NCI-H187 treated with DMSO at 0.1 percent for 48 hours (cell line): ENCODE measurements around the gene KL.

Experiments used
- DNase-seq: peaks from one replicate; lab custom pipeline; 2025; lab: John Stamatoyannopoulos, UW

Gene KL

DNA sequence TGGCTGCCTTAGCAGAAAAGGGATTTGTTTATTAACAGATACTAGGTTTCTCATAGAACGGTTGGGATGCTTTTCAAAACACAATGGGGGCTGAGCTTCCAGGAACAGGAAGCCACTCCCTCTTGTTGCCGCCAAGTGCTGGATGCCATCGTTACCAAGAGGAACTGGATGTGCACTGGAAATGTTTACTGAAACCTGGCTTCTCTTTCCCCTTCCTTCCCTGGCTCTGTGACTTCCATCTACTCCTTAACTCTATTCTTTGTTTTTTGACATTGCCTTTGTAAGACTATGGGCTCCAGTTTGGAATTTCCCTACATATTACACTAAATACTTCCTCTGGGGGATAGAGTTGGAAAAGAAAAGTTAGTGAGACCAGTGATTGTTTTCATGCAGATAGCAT, 11.7 kb upstream of the KL start:
- no peak for DNase-seq

GRCh38 chr13:33006134-33006533, 10.1 kb upstream of the KL start:
- no peak for DNase-seq

GRCh38 chr13:33006638-33007037, 9.6 kb upstream of the KL start:
- DNase-seq = no peak

DNA sequence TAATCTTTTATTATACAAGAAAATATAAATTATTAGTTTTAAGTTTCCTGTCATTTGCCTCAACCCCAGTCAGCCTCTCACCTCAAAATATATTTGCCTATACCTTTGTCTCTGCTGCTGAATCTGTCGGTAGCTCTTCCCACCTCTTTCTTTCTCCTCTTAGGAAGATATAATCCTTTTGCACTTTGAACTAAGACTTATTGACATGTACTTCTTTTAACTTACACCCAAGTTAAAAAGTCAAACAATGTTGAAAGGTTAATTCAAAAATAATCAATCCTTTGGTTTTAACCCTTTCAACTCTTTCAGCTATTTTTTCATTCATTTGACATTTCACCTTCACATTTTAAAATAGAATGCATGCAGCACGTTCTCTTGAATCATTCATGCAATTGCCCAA, 9.0 kb upstream of the KL start:
- DNase-seq = no peak

DNA sequence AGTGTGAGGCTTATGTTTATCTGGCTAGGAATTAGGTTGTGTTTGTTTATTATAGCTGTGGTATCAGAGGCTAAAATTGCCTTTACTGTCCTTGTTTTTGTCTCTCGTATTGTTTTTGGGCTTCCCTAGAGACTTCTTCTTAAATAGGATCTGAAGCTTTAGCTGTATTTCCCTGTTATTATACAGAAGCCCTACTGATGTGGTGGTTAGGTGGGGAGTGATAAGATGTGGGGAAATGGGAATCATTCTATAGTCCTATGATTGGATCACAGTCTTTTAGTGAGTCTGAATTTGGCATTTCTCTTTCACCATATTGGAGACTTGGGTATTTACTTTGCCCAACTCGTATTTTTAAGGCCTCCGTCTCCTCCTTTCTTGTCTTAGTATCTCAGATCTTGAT, 8.3 kb upstream of the KL start:
- DNase-seq = no peak

DNA sequence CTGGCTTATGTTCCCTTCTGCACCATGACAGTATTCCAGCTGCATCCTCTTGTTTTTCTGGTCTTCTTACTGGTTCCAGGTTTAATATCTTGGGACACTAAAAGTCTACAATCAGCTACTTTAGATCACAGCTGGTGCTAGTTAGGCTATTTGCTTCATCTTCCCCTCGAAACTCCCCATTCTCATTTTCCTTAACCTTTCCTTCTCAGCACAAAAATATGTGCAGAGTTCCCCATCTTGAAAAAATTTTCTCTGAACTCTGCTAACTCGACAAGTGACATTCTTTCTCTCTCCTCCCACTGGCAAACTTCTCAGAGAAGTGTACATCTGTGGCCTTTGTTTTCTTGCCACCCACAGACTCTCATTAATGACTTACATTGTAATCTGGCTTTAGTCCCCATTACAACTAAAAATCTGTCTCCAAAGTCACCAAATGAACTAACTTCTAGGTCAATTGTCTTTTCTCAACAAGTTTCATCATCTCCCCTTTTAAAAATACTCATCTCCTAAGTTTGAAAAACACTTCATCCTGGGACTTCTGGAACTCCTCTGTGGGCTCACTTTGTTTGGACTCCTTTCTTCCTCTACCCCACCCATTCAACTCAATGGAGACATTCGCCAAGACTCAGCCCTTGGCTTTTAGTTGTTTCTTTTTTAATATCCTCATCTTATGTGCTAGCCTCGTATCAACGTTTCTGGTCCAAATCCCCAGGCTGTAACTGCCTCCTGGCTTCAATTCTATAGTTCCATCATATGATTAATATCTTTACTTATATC, 7.1 kb upstream of the KL start:
- no peak for DNase-seq

DNA sequence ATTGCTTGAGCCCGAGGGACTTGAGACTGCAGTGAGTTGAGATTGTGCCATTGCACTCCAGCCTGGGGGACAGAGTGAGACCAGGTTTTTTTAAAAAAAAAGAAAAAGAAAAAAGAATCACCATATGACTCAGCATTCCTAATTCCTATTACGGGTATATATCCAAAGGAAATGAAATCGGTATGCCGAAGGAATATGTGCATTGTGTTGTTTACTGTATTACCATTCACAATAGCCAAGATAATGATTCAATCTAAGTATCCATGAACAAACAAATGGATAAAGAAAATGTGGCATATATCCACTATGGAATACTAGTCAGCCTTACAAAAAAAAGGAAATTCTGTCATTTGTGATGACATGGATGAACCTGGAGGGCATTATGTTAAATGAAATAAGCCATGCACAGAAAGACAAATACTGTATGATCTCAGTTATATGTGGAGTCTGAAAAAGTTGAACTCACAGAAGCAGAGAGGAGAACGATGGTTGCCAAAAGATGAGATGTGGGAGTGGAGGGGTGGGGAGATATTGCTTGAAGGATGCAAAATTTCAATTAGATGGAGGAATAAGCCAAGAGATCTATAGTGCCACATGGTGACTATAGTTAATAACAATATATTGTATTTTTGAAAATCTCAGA, 4.3 kb upstream of the KL start:
- no peak for DNase-seq

- no peak for DNase-seq
Observed at GRCh38 chr13:33014291-33014690, 1.9 kb upstream of the KL start.

GRCh38 chr13:33015241-33015668, 968 bp upstream of the KL start:
- DNase-seq = no peak

DNA sequence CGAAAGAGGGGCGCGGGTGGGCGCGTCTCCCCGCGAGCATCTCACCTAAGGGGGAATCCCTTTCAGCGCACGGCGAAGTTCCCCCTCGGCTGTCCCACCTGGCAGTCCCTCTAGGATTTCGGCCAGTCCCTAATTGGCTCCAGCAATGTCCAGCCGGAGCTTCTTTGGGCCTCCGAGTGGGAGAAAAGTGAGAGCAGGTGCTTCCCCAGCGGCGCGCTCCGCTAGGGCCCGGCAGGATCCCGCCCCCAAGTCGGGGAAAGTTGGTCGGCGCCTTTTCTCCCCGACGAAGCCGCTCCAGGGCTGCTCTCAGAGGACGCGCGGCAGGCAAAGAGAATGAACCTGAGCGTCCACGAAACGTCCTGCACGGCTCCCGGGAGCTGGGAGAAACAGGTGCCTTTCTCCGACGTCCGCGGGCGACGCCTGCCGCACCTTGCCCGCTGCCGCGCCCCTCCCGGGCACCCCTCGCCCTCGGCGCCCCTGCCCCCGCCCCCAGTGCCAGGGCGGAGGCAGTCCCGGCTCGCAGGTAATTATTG, 366 bp upstream of the KL start:
- DNase-seq = no peak

DNA sequence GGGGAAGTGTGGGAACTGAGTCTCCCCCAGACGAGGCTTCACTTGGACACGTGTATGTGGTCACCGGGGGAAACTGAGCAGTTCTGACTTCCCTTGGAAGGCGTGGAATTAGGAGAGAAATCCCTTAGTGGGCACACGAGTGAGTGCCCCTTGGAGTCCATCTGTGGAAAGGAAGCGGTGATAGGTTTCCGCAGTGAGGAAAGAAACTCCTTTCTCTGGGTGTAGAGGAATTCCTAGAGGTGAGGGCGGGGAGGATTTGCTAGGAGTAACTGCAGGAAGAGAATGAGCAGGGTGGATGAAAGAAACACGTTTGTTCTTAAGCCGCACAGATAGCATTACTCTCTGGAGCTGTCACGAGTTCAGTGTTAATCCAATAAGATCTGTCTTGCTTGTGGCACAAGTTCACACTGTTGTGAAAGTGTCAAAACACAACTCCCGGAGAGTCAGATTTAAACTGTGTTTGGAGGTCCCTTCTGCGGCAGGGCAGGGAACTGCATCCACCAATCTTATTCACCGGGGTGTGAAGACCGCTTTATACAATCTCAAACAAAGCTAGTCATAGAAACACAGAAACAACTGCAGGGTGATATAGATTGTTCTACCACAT, 1.2 kb downstream of the KL start:
- no peak for DNase-seq

DNA sequence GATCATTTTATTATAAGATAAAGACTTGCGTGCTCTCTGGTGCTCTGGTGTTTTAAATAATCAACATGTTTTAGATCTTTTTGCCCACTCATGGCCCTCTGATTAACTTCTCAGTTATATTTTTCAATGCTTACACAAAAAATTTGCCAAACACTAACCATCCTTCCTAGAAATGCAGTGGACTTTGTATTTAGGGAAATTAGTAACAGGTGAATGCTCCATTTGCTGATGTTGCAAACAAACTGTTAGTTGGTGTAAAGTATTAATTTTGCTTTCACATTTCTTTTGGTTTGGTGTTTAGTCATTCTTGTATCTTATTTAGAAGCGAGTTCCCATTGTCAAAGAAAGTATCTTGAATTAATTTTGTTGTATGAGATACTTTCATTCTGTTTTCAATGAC, 2.7 kb downstream of the KL start:
- no peak for DNase-seq

DNA sequence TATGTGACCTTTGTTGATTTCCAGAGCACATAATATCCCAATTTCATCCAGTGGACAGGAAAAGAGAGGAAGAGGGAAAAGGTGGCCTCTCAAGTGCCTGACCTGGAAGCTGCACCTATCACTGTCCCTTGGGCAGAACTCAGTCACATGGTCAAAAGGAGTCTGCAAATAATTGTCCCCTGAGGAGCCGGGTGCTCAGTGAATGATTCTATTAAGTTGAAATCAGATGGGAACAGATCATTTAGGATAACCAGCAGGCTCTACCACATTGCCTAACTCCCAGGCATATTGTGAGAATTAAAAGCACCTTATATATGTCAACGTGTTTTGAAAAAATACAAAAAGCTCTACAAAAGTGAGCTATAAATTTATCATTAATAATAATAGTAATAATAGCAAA, 6.8 kb downstream of the KL start:
- DNase-seq = no peak

DNA sequence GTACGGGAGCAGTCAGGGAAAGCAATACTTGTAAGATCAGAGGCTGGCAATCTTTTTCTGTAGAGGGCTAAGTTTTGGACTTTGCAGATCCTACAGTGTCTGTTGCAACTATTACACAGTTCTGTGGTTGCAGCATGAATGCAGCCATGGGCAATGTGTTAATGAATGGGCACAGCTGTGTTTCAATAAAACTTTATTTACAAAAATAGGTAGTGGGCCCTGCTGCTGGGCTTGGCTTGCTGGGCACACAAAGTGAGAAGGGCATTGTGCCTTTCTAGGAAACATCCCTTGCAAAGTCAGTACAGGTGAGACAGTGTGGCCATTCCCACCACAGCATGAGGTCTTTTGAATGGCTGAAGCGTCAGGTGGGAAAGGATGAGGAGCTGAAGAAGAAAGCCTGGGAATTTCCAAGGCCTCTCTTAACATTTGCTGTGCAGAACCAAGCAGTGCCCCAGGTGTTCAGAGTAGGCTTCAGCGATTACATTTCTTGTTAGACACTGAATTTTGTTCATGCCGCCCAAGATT, 9.1 kb downstream of the KL start:
- DNase-seq = no peak

GRCh38 chr13:33026489-33027152, 10.4 kb downstream of the KL start:
- DNase-seq = no peak

DNA sequence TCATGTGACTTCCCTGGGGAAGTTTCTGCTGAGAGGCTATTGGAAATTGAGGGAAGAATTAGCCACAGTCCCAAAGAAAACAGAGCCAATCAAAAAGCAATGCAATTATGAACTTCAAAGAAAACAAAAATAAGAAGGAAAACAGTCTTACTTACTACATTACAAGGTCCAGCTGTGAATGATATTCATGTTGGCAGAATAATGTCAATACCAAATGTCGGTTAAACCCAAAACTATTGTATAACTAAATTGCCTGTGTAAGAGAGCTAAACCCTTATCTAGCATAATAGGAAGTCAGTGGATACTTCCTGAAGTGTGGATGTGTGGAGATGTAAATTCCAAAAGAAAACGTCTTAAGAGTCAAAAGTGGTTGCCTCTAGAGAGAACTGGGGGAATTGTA, 12.4 kb downstream of the KL start:
- no peak for DNase-seq

- DNase-seq = no peak
Observed at GRCh38 chr13:33031277-33031676, 15.1 kb downstream of the KL start.

- no peak for DNase-seq
Observed at GRCh38 chr13:33032037-33032625, 15.9 kb downstream of the KL start.

GRCh38 chr13:33033051-33033812, 17.0 kb downstream of the KL start:
- DNase-seq = no peak

- no peak for DNase-seq
Observed at GRCh38 chr13:33033986-33034385, 17.8 kb downstream of the KL start.

DNA sequence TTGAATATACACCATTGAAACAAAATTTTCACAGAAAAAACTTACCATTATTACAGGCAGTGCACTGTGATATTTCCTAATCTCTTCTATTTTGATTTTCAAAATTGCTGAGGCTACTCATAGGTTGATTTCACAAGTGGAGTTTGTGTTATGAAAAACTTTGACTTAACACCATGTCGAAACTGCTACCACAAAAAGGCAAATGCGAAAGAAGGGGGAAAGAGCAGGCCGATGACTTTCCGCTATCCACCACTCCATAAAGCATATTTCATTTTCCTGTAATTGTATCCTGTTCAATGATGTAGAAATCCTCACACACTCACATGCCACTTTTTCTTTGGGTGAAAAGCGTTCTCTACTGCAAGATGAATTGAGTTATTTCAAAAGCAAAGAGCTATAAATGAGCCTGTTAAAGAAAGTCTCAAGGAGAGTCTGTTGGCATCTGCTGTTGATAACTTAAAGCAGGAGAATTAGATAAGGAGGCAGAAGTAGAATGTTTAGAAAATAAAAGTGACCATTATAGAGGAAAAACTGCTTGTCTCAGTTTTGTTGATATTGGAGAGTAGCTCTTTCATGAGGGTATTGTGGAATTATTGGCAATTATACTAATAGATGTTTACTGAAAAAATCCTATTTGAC, 18.8 kb downstream of the KL start:
- DNase-seq = no peak
